GM19324 (cell line): Measurements from ENCODE around the gene YTHDF1.
"Not testable (repeated sequence)": the region's sequence is repeated elsewhere in the genome, so short reads cannot be mapped to it uniquely, and the experiment has no call there.

Experiments
- ATAC-seq: cut with Tn5 transposase; IDR thresholded peaks from one replicate; pipeline ENCODE4 v1.9.1; 2021; ENCODE audit warnings: mild to moderate bottlenecking, moderate library complexity; ENCODE audit not compliant: unreplicated experiment, low FRiP score

Gene YTHDF1

GRCh38 chr20:63160641-63161175, 55.2 kb downstream of the YTHDF1 start:
- no peak for ATAC-seq

GRCh38 chr20:63159826-63160640, 55.9 kb downstream of the YTHDF1 start:
- no peak for ATAC-seq

GRCh38 chr20:63159251-63159650, 56.7 kb downstream of the YTHDF1 start:
- not testable (repeated sequence) for ATAC-seq

GRCh38 chr20:63158845-63159244, 57.1 kb downstream of the YTHDF1 start:
- no peak for ATAC-seq

- no peak for ATAC-seq
These were observed 57.6 kb downstream of the YTHDF1 start for GRCh38 chr20:63158352-63158751.

GRCh38 chr20:63157431-63157830, 58.5 kb downstream of the YTHDF1 start:
- ATAC-seq, result not testable (repeated sequence)

- no peak for ATAC-seq
These were observed 59.7 kb downstream of the YTHDF1 start for GRCh38 chr20:63156221-63156671.

GRCh38 chr20:63155266-63156165, 60.4 kb downstream of the YTHDF1 start:
- ATAC-seq, result no peak

- no peak for ATAC-seq
These were observed 61.5 kb downstream of the YTHDF1 start for GRCh38 chr20:63154395-63154794.

- ATAC-seq, result no peak
These were observed 62.4 kb downstream of the YTHDF1 start for GRCh38 chr20:63153254-63154221.

- no peak for ATAC-seq
These were observed 63.3 kb downstream of the YTHDF1 start for GRCh38 chr20:63152322-63153253.

GRCh38 chr20:63151554-63152321, 64.2 kb downstream of the YTHDF1 start:
- no peak for ATAC-seq

- ATAC-seq, result no peak
These were observed 64.9 kb downstream of the YTHDF1 start for GRCh38 chr20:63150911-63151531.

GRCh38 chr20:63150391-63150898, 65.5 kb downstream of the YTHDF1 start:
- no peak for ATAC-seq

- ATAC-seq, result no peak
These were observed 66.3 kb downstream of the YTHDF1 start for GRCh38 chr20:63149531-63150192.

- no peak for ATAC-seq
These were observed 67.2 kb downstream of the YTHDF1 start for GRCh38 chr20:63148696-63149095.

- ATAC-seq, result no peak
These were observed 68.4 kb downstream of the YTHDF1 start for GRCh38 chr20:63147532-63147931.
